Lower leg skin (tissue), 4 donors: ENCODE measurements around the gene CNPY1. TPM values are rescaled to one million over a fixed set of nuclear protein-coding genes. Genes with fewer than 3 reads are reported as not detected.

Source experiments
- DNase-seq, 2 donors: peaks; one replicate each; pipeline ENCODE4 v3.0.0-alpha.2; 2019; ENCODE audit warnings: low spot score in 2 of 2
- H3K4me3 ChIP-seq: fragments of 200-600 bp; sonication (generic); 2 replicates; pipeline ENCODE4 v1.5.1; 2017; ENCODE audit warnings: mild to moderate bottlenecking, low read depth; ENCODE audit not compliant: poor library complexity, severe bottlenecking
- CTCF ChIP-seq, 3 donors: fragments of 450-650 bp; IDR thresholded peaks; one replicate each; pipeline ENCODE4 v1.5.1; 2016; ENCODE audit warnings: antibody characterized with exemption in 3 of 3, mild to moderate bottlenecking in 3 of 3, moderate library complexity in 2 of 3
- POLR2A ChIP-seq, 2 donors: fragments of 450-650 bp; IDR thresholded peaks; one replicate each; pipeline ENCODE4 v1.6.1; 2016 to 2017; ENCODE audit warnings: antibody characterized with exemption in 2 of 2, mild to moderate bottlenecking in 1 of 2, moderate library complexity in 1 of 2
- WGBS, 2 donors: methylation state at CpG; one replicate each; pipeline ENCODE4 v1.1.5; 2018; 5-methylcytosine and 5-hydroxymethylcytosine counted together
- intact Hi-C: fragments of 100-400 bp; cut with DNase I; formaldehyde crosslinking; loops from one replicate; pipeline ENCODE4 v1.15.0; 2023; ENCODE audit warnings: low total_unique reads
- total RNA-seq, 4 donors: library from RNA; depleted of rRNA; stranded (reverse); fragments of >200 nt; gene quantifications; one replicate each; pipeline ENCODE4 v1.1.0, GENCODE V29; 2016

The CNPY1 gene
- total RNA-seq, 4 donors from 2014 or later, result not detected

DNA sequence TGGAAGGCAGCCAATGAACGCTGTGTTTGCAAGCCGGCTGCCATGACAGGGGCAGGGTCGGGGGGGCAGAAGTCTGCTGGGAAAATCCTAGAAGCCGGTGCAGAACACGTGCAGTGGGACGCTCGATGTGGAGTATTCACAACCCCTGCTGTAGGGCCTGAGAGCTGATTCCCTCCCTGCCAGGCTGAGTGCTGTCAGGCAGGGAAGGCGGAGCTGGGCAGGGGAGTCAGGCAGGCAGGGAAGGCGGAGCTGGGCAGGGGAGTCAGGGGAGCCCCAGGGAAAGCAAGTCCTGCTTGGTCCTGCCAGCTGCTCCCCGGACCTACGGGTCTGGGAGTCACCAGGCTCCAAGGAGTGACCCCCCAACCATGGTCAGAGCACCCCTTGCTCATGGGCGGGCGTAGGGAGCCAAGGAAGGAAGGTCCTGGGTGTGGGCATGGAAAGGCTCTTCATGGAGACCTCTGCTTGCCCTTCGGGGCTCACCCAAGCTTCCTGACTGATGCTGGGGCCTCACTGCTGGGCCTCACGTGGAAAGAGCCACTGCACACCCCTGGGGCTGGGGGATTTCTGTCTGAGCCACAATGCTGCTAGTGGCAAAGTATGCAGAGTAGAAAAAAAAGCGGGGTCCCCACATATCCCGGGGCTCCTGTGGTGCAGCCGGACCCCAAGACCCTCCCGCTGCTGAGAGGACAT, 4.2 kb downstream of the CNPY1 start:
- intact Hi-C loops, result no loop called here
- WGBS, 2 donors, result 51 to 52% methylated on average over 15 to 17 of the region's 19 CpGs
- TF ChIP-seq CTCF (IDR thresholded peaks at IDR 0.05), result no peak
- no peak for TF ChIP-seq POLR2A (IDR thresholded peaks at IDR 0.05)
- no peak for DNase-seq
- H3K4me3 ChIP-seq, result no peak overlapping the region

DNA sequence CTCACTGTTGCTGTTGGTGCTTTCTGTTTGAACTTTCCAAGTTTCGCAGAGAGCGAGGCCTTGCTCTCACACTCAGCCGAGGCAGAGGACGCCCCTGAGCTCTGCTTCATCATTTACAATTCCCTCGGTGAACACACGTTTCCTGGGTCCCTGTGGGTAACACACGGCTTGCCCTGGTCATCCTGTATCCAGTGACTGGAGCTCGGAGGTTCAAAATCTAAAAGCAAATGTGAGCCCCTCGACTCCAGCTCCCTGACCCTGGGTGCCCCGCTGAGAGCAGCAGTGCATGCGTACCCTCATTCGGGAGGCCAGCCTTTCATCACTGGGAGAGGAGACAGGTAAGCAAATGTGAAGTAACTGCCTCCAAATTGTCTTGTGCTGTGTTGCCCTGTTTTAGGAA, 5.8 kb downstream of the CNPY1 start:
- 74 to 78% methylated on average over 12 of the region's 12 CpGs for WGBS, 2 donors
- no peak overlapping the region for H3K4me3 ChIP-seq
- intact Hi-C loops, result no loop called here
- TF ChIP-seq POLR2A (IDR thresholded peaks at IDR 0.05) (no peak), CTCF (IDR thresholded peaks at IDR 0.05) (no peak)
- no peak for DNase-seq

GRCh38 chr7:155538293-155538692, 8.1 kb downstream of the CNPY1 start:
- H3K4me3 ChIP-seq, result no peak overlapping the region
- intact Hi-C loops, result no loop called here
- TF ChIP-seq CTCF (IDR thresholded peaks at IDR 0.05), result no peak
- TF ChIP-seq POLR2A (IDR thresholded peaks at IDR 0.05), result no peak
- WGBS, 2 donors, result 40 to 45% methylated on average over 7 to 9 of the region's 9 CpGs
- no peak for DNase-seq

DNA sequence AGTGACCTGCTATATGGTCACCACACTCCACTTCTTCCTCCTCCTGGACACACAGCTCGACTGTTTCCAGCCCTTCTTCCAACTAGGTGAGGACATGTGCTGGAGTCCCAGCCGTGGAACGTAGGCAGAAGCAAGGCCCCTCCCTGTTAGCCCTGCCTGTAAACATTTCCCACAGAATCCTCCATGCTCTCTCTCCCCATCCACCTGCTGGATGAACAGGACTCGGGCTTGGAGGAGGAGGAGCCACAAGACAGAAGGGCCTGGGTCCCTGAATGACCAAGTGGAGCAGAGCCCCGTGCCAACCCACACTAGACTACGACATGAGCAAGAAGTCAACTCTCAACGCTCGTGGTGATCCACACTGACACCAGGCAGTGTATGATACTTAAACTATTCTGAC, 9.9 kb downstream of the CNPY1 start:
- 68 to 76% methylated on average over 8 of the region's 8 CpGs for whole genome bisulfite sequencing, 2 donors
- no peak overlapping the region for H3K4me3 ChIP-seq
- no peak for TF ChIP-seq POLR2A (IDR thresholded peaks at IDR 0.05)
- no peak for TF ChIP-seq CTCF (IDR thresholded peaks at IDR 0.05)
- DNase-seq, result no peak
- intact Hi-C loops, result no loop called here

- TF ChIP-seq POLR2A (IDR thresholded peaks at IDR 0.05), result no peak
- TF ChIP-seq CTCF (IDR thresholded peaks at IDR 0.05), result no peak
- H3K4me3 ChIP-seq, result no peak overlapping the region
- intact Hi-C loops, result no loop called here
- 59 to 76% methylated on average over 11 of the region's 11 CpGs for WGBS, 2 donors
- no peak for DNase-seq
Observed at GRCh38 chr7:155534691-155535090, 11.7 kb downstream of the CNPY1 start.
